Measurements from ENCODE around the gene C2CD2L. TPM values are rescaled to one million over a fixed set of nuclear protein-coding genes. Genes with fewer than 3 reads are reported as not detected.

The C2CD2L gene
- total RNA-seq (2022; extraction: Qiagen RNA extraction), result 4.1 to 5.7 TPM (median 5.0 TPM) in 5 replicates

GRCh38 chr11:119106564-119107537 is at the start of gene C2CD2L:
TSS of gene C2CD2L (plus strand) at chr11:119107344. CDS start at chr11:119107742, 398 bp downstream.

GRCh38 chr11:119067371-119068222 is 39.5 kb upstream of the C2CD2L start, which contains the start of gene VPS11:
TSS of gene VPS11 (plus strand) at chr11:119067818. CDS start at chr11:119067824, 6 bp downstream.

GRCh38 chr11:119084663-119085436 is 22.3 kb upstream of the C2CD2L start, which contains the start of gene HMBS:
TSS of gene HMBS (plus strand) at chr11:119084881. CDS start at chr11:119085034, 153 bp downstream.

GRCh38 chr11:119101759-119102423 is 5.3 kb upstream of the C2CD2L start, which contains the start of gene DPAGT1:
TSS of gene DPAGT1 (minus strand) at chr11:119101853. CDS start at chr11:119101655, 198 bp downstream.

GRCh38 chr11:119121008-119121810 is 14.1 kb downstream of the C2CD2L start, which contains the start of gene HINFP:
TSS of gene HINFP (plus strand) at chr11:119121580. CDS start at chr11:119126945, 5,365 bp downstream.

GRCh38 chr11:119149018-119149785 is 42.1 kb downstream of the C2CD2L start, which contains the start of gene ABCG4:
TSS of gene ABCG4 (plus strand) at chr11:119149052. CDS start at chr11:119149966, 914 bp downstream.

Other genes with a start within 250 kb of the C2CD2L start
- 0.09 to 0.19 TPM (median 0.14 TPM) in 5 replicates for gene CXCR5, start 223.5 kb upstream of the C2CD2L start, total RNA-seq (2022; extraction: Qiagen RNA extraction)
- gene BCL9L, start 181.4 kb upstream of the C2CD2L start, total RNA-seq (2022; extraction: Qiagen RNA extraction), result 138 to 215 TPM (median 187 TPM) in 5 replicates
- 0.23 to 1.2 TPM (median 0.90 TPM) in 5 replicates for gene UPK2, start 151.0 kb upstream of the C2CD2L start, total RNA-seq (2022; extraction: Qiagen RNA extraction)
- gene FOXR1, start 135.6 kb upstream of the C2CD2L start, total RNA-seq (2022; extraction: Qiagen RNA extraction), result not detected in 5 replicates
- 10.2 to 14.9 TPM (median 10.6 TPM) in 5 replicates for gene CENATAC, start 109.2 kb upstream of the C2CD2L start, total RNA-seq (2022; extraction: Qiagen RNA extraction)
- 771 to 1,028 TPM (median 776 TPM) in 5 replicates for gene RPS25, start 89.0 kb upstream of the C2CD2L start, total RNA-seq (2022; extraction: Qiagen RNA extraction)
- gene TRAPPC4, start 88.6 kb upstream of the C2CD2L start, total RNA-seq (2022; extraction: Qiagen RNA extraction), result 58.5 to 64.0 TPM (median 60.1 TPM) in 5 replicates
- 11.4 to 12.0 TPM (median 11.6 TPM) in 5 replicates for gene SLC37A4, start 76.5 kb upstream of the C2CD2L start, total RNA-seq (2022; extraction: Qiagen RNA extraction)
- 41.9 to 48.0 TPM (median 45.4 TPM) in 5 replicates for gene HYOU1, start 50.1 kb upstream of the C2CD2L start, total RNA-seq (2022; extraction: Qiagen RNA extraction)
- gene VPS11, start 39.5 kb upstream of the C2CD2L start, total RNA-seq (2022; extraction: Qiagen RNA extraction), result 11.1 to 12.8 TPM (median 12.2 TPM) in 5 replicates
- 42.4 to 55.7 TPM (median 45.5 TPM) in 5 replicates for gene HMBS, start 22.5 kb upstream of the C2CD2L start, total RNA-seq (2022; extraction: Qiagen RNA extraction)
- 30.3 to 37.9 TPM (median 36.3 TPM) in 5 replicates for gene DPAGT1, start 5.5 kb upstream of the C2CD2L start, total RNA-seq (2022; extraction: Qiagen RNA extraction)
- gene HINFP, start 14.2 kb downstream of the C2CD2L start, total RNA-seq (2022; extraction: Qiagen RNA extraction), result 9.2 to 10.8 TPM (median 9.4 TPM) in 5 replicates
- 0.27 to 0.52 TPM (median 0.33 TPM) in 5 replicates for gene ABCG4, start 41.7 kb downstream of the C2CD2L start, total RNA-seq (2022; extraction: Qiagen RNA extraction)
- 10.4 to 11.6 TPM (median 10.9 TPM) in 5 replicates for gene NLRX1, start 61.4 kb downstream of the C2CD2L start, total RNA-seq (2022; extraction: Qiagen RNA extraction)
- 0.06 to 0.20 TPM (median 0.14 TPM) in 5 replicates for gene NHERF4, start 78.1 kb downstream of the C2CD2L start, total RNA-seq (2022; extraction: Qiagen RNA extraction)
- gene CBL, start 99.0 kb downstream of the C2CD2L start, total RNA-seq (2022; extraction: Qiagen RNA extraction), result 5.8 to 8.9 TPM (median 7.6 TPM) in 5 replicates
- 10.4 to 12.7 TPM (median 11.5 TPM) in 5 replicates for gene MCAM, start 209.8 kb downstream of the C2CD2L start, total RNA-seq (2022; extraction: Qiagen RNA extraction)
- gene RNF26, start 227.2 kb downstream of the C2CD2L start, total RNA-seq (2022; extraction: Qiagen RNA extraction), result 31.1 to 39.1 TPM (median 36.8 TPM) in 5 replicates
- gene C1QTNF5, start 233.5 kb downstream of the C2CD2L start, total RNA-seq (2022; extraction: Qiagen RNA extraction), result not detected in 5 replicates
- gene MFRP, start 239.4 kb downstream of the C2CD2L start, total RNA-seq (2022; extraction: Qiagen RNA extraction), result not detected in 5 replicates

All from A549 treated with AZD2906 at 1 μM for 4 hours (cell line).